ENCODE measurements around the gene PTX4. TPM values are rescaled to one million over a fixed set of nuclear protein-coding genes. Genes with fewer than 3 reads are reported as not detected.

The PTX4 gene
- polyA plus RNA-seq, 1 of the 3 experiments (the other 2 are of a cell fraction): not detected

- DNase-seq: no peak
- peaks cover 0 to 27% of the 10 kb centered on the region in 2 experiments for H3K36me3 ChIP-seq (replicated peaks in 1 of 2; ENCODE audit: control insufficient read depth in 1 of 2, insufficient read depth in 2 of 2, low read length in 1 of 2)
- H3K27ac ChIP-seq (ENCODE audit: low read depth in 2 of 2, low read length in 1 of 2): no peak overlapping the region
- TF ChIP-seq POLR2AphosphoS5 (IDR thresholded peaks at IDR 0.05; ENCODE audit: low read depth, low read length): no peak
- no peak for TF ChIP-seq RAD21 (IDR thresholded peaks at IDR 0.05; ENCODE audit: low read length)
- no peak for TF ChIP-seq RFX5 (IDR thresholded peaks at IDR 0.05; ENCODE audit: low read length)
- no peak for TF ChIP-seq TCF12 (IDR thresholded peaks at IDR 0.05)
- no peak for TF ChIP-seq USF2 (IDR thresholded peaks at IDR 0.05; ENCODE audit: borderline replicate concordance, low read depth, low read length)
- TF ChIP-seq FOSL2 (IDR thresholded peaks at IDR 0.05; ENCODE audit: borderline replicate concordance, low read depth): no peak
- no peak for TF ChIP-seq FOXJ3 (CRISPR knock-in tag; IDR thresholded peaks at IDR 0.05)
- TF ChIP-seq ZBTB33 (IDR thresholded peaks at IDR 0.05; ENCODE audit: borderline replicate concordance, low read depth): no peak
- ChIA-PET POLR2A (no interaction called here), CTCF (no interaction called here)
- 88% methylated on average over 16 of the region's 25 CpGs for WGBS (ENCODE audit: low lambda C conversion rate)
- no peaks in the 10 kb centered on the region for H3F3A ChIP-seq (replicated peaks; ENCODE audit: insufficient read depth)
- no peak overlapping the region for H3K9ac ChIP-seq
- no peaks in the 10 kb centered on the region for H3K79me2 ChIP-seq (ENCODE audit: insufficient read depth)
- H4K20me1 ChIP-seq (ENCODE audit: insufficient read depth): no peaks in the 10 kb centered on the region
- H3K9me3 ChIP-seq: no peaks in the 10 kb centered on the region
- no peak overlapping the region for H3K4me3 ChIP-seq (ENCODE audit: low read depth in 2 of 2, low read length in 1 of 2)
- no peaks in the 10 kb centered on the region for H3K27me3 ChIP-seq (ENCODE audit: insufficient read depth)
- H2AFZ ChIP-seq (ENCODE audit: low read depth): no peak overlapping the region
- H3K4me2 ChIP-seq: no peak overlapping the region
- H3K4me1 ChIP-seq (ENCODE audit: control insufficient read depth in 1 of 2, insufficient read depth in 2 of 2, low read depth in 1 of 2, low read length in 1 of 2): no peaks in the 10 kb centered on the region
- no peaks in the 10 kb centered on the region for H3K9me2 ChIP-seq
Measured at GRCh38 chr16:1449201-1449788, 39.4 kb downstream of the PTX4 start.

DNA sequence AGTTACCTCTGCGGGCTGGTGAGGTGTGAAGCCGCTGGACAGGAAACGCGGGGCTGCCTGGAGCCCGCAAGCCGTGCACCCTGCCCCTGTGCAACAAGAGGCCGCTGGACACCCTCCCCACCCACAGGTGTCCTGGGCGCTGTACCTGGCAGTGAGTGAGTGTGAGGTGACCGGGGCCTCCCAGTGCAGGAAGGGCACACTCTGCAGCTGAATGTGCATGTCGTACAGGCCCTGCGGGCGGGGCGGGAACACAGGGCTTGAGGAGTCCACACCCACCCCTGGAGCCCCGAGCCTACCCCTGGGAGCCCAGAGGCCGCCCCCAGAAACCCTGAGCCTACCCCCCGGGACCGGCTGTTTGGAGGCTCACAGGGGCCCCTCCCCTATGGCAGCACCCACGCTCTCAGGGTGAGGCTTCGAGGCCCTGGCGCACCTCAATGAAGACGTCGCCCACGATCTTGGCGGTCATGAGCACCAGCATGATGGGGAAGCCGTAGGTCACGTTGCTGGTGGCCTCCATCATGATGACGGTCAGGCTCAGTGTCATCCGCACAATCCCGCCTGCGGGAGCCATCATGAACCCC is 40.1 kb downstream of the PTX4 start:
- H3K4me1 ChIP-seq (ENCODE audit: control insufficient read depth in 1 of 2, insufficient read depth in 2 of 2, low read depth in 1 of 2, low read length in 1 of 2): no peaks in the 10 kb centered on the region
- no peak for DNase-seq
- H3K4me3 ChIP-seq (ENCODE audit: low read depth in 2 of 2, low read length in 1 of 2): no peak overlapping the region
- no peaks in the 10 kb centered on the region for H3K9me2 ChIP-seq
- H3K4me2 ChIP-seq: no peak overlapping the region
- H3K9ac ChIP-seq: no peak overlapping the region
- H2AFZ ChIP-seq (ENCODE audit: low read depth): no peak overlapping the region
- POLR2A ChIA-PET: no interaction called here
- no peak overlapping the region for H3K27ac ChIP-seq (ENCODE audit: low read depth in 2 of 2, low read length in 1 of 2)
- no peaks in the 10 kb centered on the region for H3K27me3 ChIP-seq (ENCODE audit: insufficient read depth)
- no peaks in the 10 kb centered on the region for H3K79me2 ChIP-seq (ENCODE audit: insufficient read depth)
- H4K20me1 ChIP-seq (ENCODE audit: insufficient read depth): no peaks in the 10 kb centered on the region
- CTCF ChIA-PET: no interaction called here
- H3K36me3 ChIP-seq (replicated peaks in 1 of 2; ENCODE audit: control insufficient read depth in 1 of 2, insufficient read depth in 2 of 2, low read length in 1 of 2): peaks cover 0 to 21% of the 10 kb centered on the region in 2 experiments
- no peaks in the 10 kb centered on the region for H3F3A ChIP-seq (replicated peaks; ENCODE audit: insufficient read depth)
- no peaks in the 10 kb centered on the region for H3K9me3 ChIP-seq
- TF ChIP-seq CHD2 (IDR thresholded peaks at IDR 0.05; ENCODE audit: low read length, partially characterized antibody) (no peak), RCOR1 (IDR thresholded peaks at IDR 0.05; ENCODE audit: low read length) (no peak), POLR2AphosphoS5 (IDR thresholded peaks at IDR 0.05; ENCODE audit: low read depth, low read length) (no peak), EZH2phosphoT487 (IDR thresholded peaks at IDR 0.05; ENCODE audit: borderline replicate concordance, low read depth) (no peak), YY1 (IDR thresholded peaks at IDR 0.05; ENCODE audit: low read depth) (no peak), ZBTB33 (IDR thresholded peaks at IDR 0.05; ENCODE audit: borderline replicate concordance, low read depth) (no peak), FOSL2 (IDR thresholded peaks at IDR 0.05; ENCODE audit: borderline replicate concordance, low read depth) (no peak), JUND (IDR thresholded peaks at IDR 0.05) (no peak), GATA2 (CRISPR knock-in tag; IDR thresholded peaks at IDR 0.05) (no peak), ELF1 (IDR thresholded peaks at IDR 0.05) (no peak), MEF2A (IDR thresholded peaks at IDR 0.05; ENCODE audit: borderline replicate concordance, low read depth) (no peak), RXRA (IDR thresholded peaks at IDR 0.05; ENCODE audit: borderline replicate concordance, low read depth) (no peak), TAF1 (IDR thresholded peaks at IDR 0.05; ENCODE audit: borderline replicate concordance, low read depth, low read length) (no peak)
- TF ChIP-seq, protein P1, sequence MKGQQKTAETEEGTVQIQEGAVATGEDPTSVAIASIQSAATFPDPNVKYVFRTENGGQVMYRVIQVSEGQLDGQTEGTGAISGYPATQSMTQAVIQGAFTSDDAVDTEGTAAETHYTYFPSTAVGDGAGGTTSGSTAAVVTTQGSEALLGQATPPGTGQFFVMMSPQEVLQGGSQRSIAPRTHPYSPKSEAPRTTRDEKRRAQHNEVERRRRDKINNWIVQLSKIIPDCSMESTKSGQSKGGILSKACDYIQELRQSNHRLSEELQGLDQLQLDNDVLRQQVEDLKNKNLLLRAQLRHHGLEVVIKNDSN (IDR thresholded peaks at IDR 0.05; ENCODE audit: borderline replicate concordance, low read depth): no peak
- WGBS (ENCODE audit: low lambda C conversion rate): 100% methylated on average over 10 of the region's 30 CpGs
